Testis (tissue), 3 donors: ENCODE data around the gene ST3GAL5. TPM values are rescaled to one million over a fixed set of nuclear protein-coding genes. Genes with fewer than 3 reads are reported as not detected.

ENCODE experiments used
- DNase-seq: peaks from one replicate; pipeline ENCODE4 v3.0.0-alpha.2; 2019
- H3K27ac ChIP-seq, 2 donors: fragments of 200-600 bp; sonication (generic); one replicate each; pipeline ENCODE4 v1.5.1; 2019
- H3K27me3 ChIP-seq: fragments of 200-600 bp; sonication (generic); one replicate; pipeline ENCODE4 v1.5.1; 2019
- H3K36me3 ChIP-seq: fragments of 200-600 bp; sonication (generic); one replicate; pipeline ENCODE4 v1.5.1; 2017; ENCODE audit warnings: low read depth; ENCODE audit errors: missing control alignments
- H3K4me1 ChIP-seq: fragments of 200-600 bp; sonication (generic); one replicate; pipeline ENCODE4 v1.5.1; 2019
- H3K4me3 ChIP-seq, 2 donors: fragments of 200-600 bp; sonication (generic); one replicate each; pipeline ENCODE4 v1.5.1; 2017 to 2019
- H3K9me3 ChIP-seq: fragments of 200-600 bp; sonication (generic); one replicate; pipeline ENCODE4 v1.5.1; 2017
- CTCF ChIP-seq, 3 experiments: fragments of 450-650 bp in 2 of 3; fragments of 200-600 bp in 1 of 3; sonication (generic) in 1 of 3; IDR thresholded peaks; one replicate each; pipeline ENCODE4 v1.5.1; 2016 to 2019; ENCODE audit warnings: antibody characterized with exemption in 3 of 3, mild to moderate bottlenecking in 2 of 3, moderate library complexity in 1 of 3
- POLR2A ChIP-seq: fragments of 450-650 bp; IDR thresholded peaks from one replicate; pipeline ENCODE4 v1.6.1; 2017; ENCODE audit warnings: antibody characterized with exemption, mild to moderate bottlenecking, moderate library complexity
- WGBS, 2 donors: methylation state at CpG; one replicate each; pipeline ENCODE4 v1.1.5; 2018; 5-methylcytosine and 5-hydroxymethylcytosine counted together
- intact Hi-C: fragments of 100-400 bp; cut with DNase I; formaldehyde crosslinking; loops from one replicate; pipeline ENCODE4 v1.15.1; 2023; ENCODE audit warnings: low total_unique reads
- polyA plus RNA-seq: library from polyadenylated mRNA; stranded (reverse); fragments of 350-450 nt; fragmentation: Illumina TruSeq; extraction: RNeasy Lipid Tissue Mini Kit (QIAGEN cat#74804); gene quantifications from one replicate; pipeline ENCODE4 v1.2.3, GENCODE V29; 2014; ENCODE audit warnings: low read depth, low replicate concordance; ENCODE audit not compliant: insufficient read depth
- total RNA-seq, 2 donors: library from RNA; depleted of rRNA; stranded (reverse); fragments of >200 nt; gene quantifications; one replicate each; pipeline ENCODE4 v1.2.3, GENCODE V29; 2016

The ST3GAL5 gene
- total and polyA plus RNA-seq, 3 donors from 2014 or later: 38.3 to 60.0 (median 48.2) TPM

GRCh38 chr2:85861180-85861579, 27.6 kb downstream of the ST3GAL5 start:
- WGBS, 2 donors: 78 to 80% methylated on average over 1 of the region's 1 CpG
- Histone ChIP-seq H3K36me3 (no peaks in the 10 kb centered on the region), H3K9me3 (no peaks in the 10 kb centered on the region), H3K4me1 (no peaks in the 10 kb centered on the region), H3K27ac (no peak overlapping the region), H3K27me3 (no peaks in the 10 kb centered on the region), H3K4me3 (no peak overlapping the region)
- DNase-seq: no peak
- TF ChIP-seq POLR2A: no peak
- TF ChIP-seq CTCF (IDR thresholded peaks at IDR 0.05): no peak
- intact Hi-C loops: no loop called here

- H3K4me3 ChIP-seq: no peak overlapping the region
- no peak overlapping the region for H3K27ac ChIP-seq
- H3K4me1 ChIP-seq: no peaks in the 10 kb centered on the region
- intact Hi-C loops: no loop called here
- 79 to 93% methylated on average over 3 of the region's 3 CpGs for WGBS, 2 donors
- no peak for TF ChIP-seq CTCF (IDR thresholded peaks at IDR 0.05)
- no peak for TF ChIP-seq POLR2A
- H3K36me3 ChIP-seq: no peaks in the 10 kb centered on the region
- no peak for DNase-seq
- no peaks in the 10 kb centered on the region for H3K9me3 ChIP-seq
- no peaks in the 10 kb centered on the region for H3K27me3 ChIP-seq
Measured at GRCh38 chr2:85858841-85859240, 29.9 kb downstream of the ST3GAL5 start.

- Histone ChIP-seq H3K4me1 (peaks cover 9% of the 10 kb centered on the region), H3K27ac (no peak overlapping the region), H3K9me3 (no peaks in the 10 kb centered on the region), H3K27me3 (no peaks in the 10 kb centered on the region), H3K36me3 (no peaks in the 10 kb centered on the region), H3K4me3 (no peak overlapping the region)
- no peak for DNase-seq
- intact Hi-C loops: no loop called here
- WGBS, 2 donors: 87 to 98% methylated on average over 4 of the region's 4 CpGs
- TF ChIP-seq CTCF (IDR thresholded peaks at IDR 0.05): no peak
- no peak for TF ChIP-seq POLR2A
Measured at GRCh38 chr2:85854897-85855296, 33.9 kb downstream of the ST3GAL5 start.

- no peak for DNase-seq
- WGBS, 2 donors: 89 to 95% methylated on average over 2 to 3 of the region's 3 CpGs
- H3K4me1 ChIP-seq: peaks cover 9% of the 10 kb centered on the region
- no peak overlapping the region for H3K4me3 ChIP-seq
- no peaks in the 10 kb centered on the region for H3K36me3 ChIP-seq
- H3K27me3 ChIP-seq: no peaks in the 10 kb centered on the region
- peak overlapping the region in 1 of 2 donors; percentile 74 for H3K27ac ChIP-seq
- TF ChIP-seq POLR2A (no peak), CTCF (IDR thresholded peaks at IDR 0.05) (no peak)
- intact Hi-C loops: no loop called here
- H3K9me3 ChIP-seq: no peaks in the 10 kb centered on the region
Measured at GRCh38 chr2:85854166-85854509, 34.7 kb downstream of the ST3GAL5 start.

GRCh38 chr2:85853499-85854165, 35.2 kb downstream of the ST3GAL5 start:
- no peak for DNase-seq
- H3K36me3 ChIP-seq: no peaks in the 10 kb centered on the region
- 72 to 74% methylated on average over 10 of the region's 10 CpGs for WGBS, 2 donors
- H3K27ac ChIP-seq: peak overlapping the region in 1 of 2 donors; percentile 74
- H3K4me3 ChIP-seq: no peak overlapping the region
- TF ChIP-seq POLR2A (no peak), CTCF (IDR thresholded peaks at IDR 0.05) (no peak)
- no peaks in the 10 kb centered on the region for H3K9me3 ChIP-seq
- peaks cover 9% of the 10 kb centered on the region for H3K4me1 ChIP-seq
- no peaks in the 10 kb centered on the region for H3K27me3 ChIP-seq
- intact Hi-C loops: no loop called here
